Brain pericyte (primary cell): ENCODE data around the gene EHMT1.

ENCODE experiments used
- DNase-seq: peaks from one replicate; pipeline ENCODE4 v3.0.0-alpha.2; 2012; ENCODE audit warnings: low read depth, low spot score

EHMT1 gene

GRCh38 chr9:137784641-137785513, 166.1 kb downstream of the EHMT1 start:
- DNase-seq = no peak

GRCh38 chr9:137785704-137786161, 166.9 kb downstream of the EHMT1 start:
- DNase-seq = peak; percentile 27

- no peak for DNase-seq
Measured at GRCh38 chr9:137786511-137786920, 167.7 kb downstream of the EHMT1 start.

- no peak for DNase-seq
Measured at GRCh38 chr9:137787381-137787780, 168.6 kb downstream of the EHMT1 start.

GRCh38 chr9:137787786-137788505, 169.1 kb downstream of the EHMT1 start:
- no peak for DNase-seq

- no peak for DNase-seq
Measured at GRCh38 chr9:137788561-137789294, 169.9 kb downstream of the EHMT1 start.

- DNase-seq = no peak
Measured at GRCh38 chr9:137789295-137789895, 170.6 kb downstream of the EHMT1 start.

- no peak for DNase-seq
Measured at GRCh38 chr9:137791947-137792346, 173.1 kb downstream of the EHMT1 start.

- no peak for DNase-seq
Measured at GRCh38 chr9:137793196-137793841, 174.5 kb downstream of the EHMT1 start.

- no peak for DNase-seq
Measured at GRCh38 chr9:137795156-137795666, 176.4 kb downstream of the EHMT1 start.

GRCh38 chr9:137797206-137798120, 178.7 kb downstream of the EHMT1 start:
- no peak for DNase-seq

- no peak for DNase-seq
Measured at GRCh38 chr9:137798142-137798541, 179.3 kb downstream of the EHMT1 start.

- no peak for DNase-seq
Measured at GRCh38 chr9:137798901-137799629, 180.3 kb downstream of the EHMT1 start.

GRCh38 chr9:137799630-137799983, 180.8 kb downstream of the EHMT1 start:
- no peak for DNase-seq

- DNase-seq = no peak
Measured at GRCh38 chr9:137800196-137801022, 181.6 kb downstream of the EHMT1 start.

GRCh38 chr9:137801023-137801319, 182.2 kb downstream of the EHMT1 start:
- DNase-seq = no peak

- no peak for DNase-seq
Measured at GRCh38 chr9:137802021-137802420, 183.2 kb downstream of the EHMT1 start.

GRCh38 chr9:137802521-137803243, 183.9 kb downstream of the EHMT1 start:
- no peak for DNase-seq
